Ovary (tissue), 9 donors: Measurements from ENCODE around the gene SLAIN2. TPM values are rescaled to one million over a fixed set of nuclear protein-coding genes. Genes with fewer than 3 reads are reported as not detected.

Experiments
- DNase-seq, 5 donors: peaks; one replicate each; pipeline ENCODE4 v3.0.0-alpha.2; 2019 to 2020
- H3K27ac ChIP-seq, 2 donors: fragments of 200-600 bp; one replicate each; pipeline versions ENCODE4 v1.5.1 to v1.8.0; 2019 to 2022
- H3K27me3 ChIP-seq: fragments of 200-600 bp; one replicate; pipeline ENCODE4 v1.8.0; 2022
- H3K36me3 ChIP-seq: fragments of 200-600 bp; sonication (generic); one replicate; pipeline ENCODE4 v1.5.1; 2019
- H3K4me1 ChIP-seq: one replicate; pipeline ENCODE4 v1.8.1; 2013; ENCODE audit warnings: mild to moderate bottlenecking, moderate library complexity; ENCODE audit not compliant: insufficient read depth
- H3K4me3 ChIP-seq: fragments of 200-600 bp; sonication (generic); one replicate; pipeline ENCODE4 v1.5.1; 2017
- H3K9me3 ChIP-seq, 2 donors: fragments of 200-600 bp in 1 of 2; sonication (generic) in 1 of 2; one replicate each; pipeline versions ENCODE4 v1.5.1 to v1.8.1; 2013 to 2019; ENCODE audit warnings: mild to moderate bottlenecking in 1 of 2, moderate library complexity in 1 of 2
- CTCF ChIP-seq, 3 donors: fragments of 450-650 bp in 2 of 3; fragments of 200-600 bp in 1 of 3; IDR thresholded peaks; one replicate each; pipeline versions ENCODE4 v1.5.1 to v1.8.0; 2016 to 2022; ENCODE audit warnings: antibody characterized with exemption in 3 of 3, mild to moderate bottlenecking in 1 of 3
- EP300 ChIP-seq: sonication (generic); formaldehyde crosslinking; IDR thresholded peaks from one replicate; pipeline ENCODE4 v1.6.1; 2017; ENCODE audit warnings: antibody characterized with exemption
- POLR2A ChIP-seq: fragments of 450-650 bp; IDR thresholded peaks from one replicate; pipeline ENCODE4 v1.6.1; 2017; ENCODE audit warnings: antibody characterized with exemption, mild to moderate bottlenecking, moderate library complexity
- WGBS, 3 donors: extraction: QIAGEN DNeasy Blood & Tissue Kit in 1 of 3; methylation state at CpG; one replicate each; pipeline versions ENCODE4 v1.1.5 to v1.1.7; 2013 to 2017; 5-methylcytosine and 5-hydroxymethylcytosine counted together
- intact Hi-C, 4 donors: fragments of 100-400 bp; cut with DNase I; formaldehyde crosslinking; loops; one replicate each; pipeline versions ENCODE4 v1.11.0 to v1.15.1; 2022 to 2023
- polyA plus RNA-seq, 2 donors: library from polyadenylated mRNA; stranded (reverse); fragments of 200-250 nt in 1 of 2; fragments of 350-450 nt in 1 of 2; fragmentation: Illumina TruSeq in 1 of 2; extraction: RNeasy Lipid Tissue Mini Kit (QIAGEN cat#74804) in 1 of 2; gene quantifications; one replicate each; pipeline ENCODE4 v1.2.3, GENCODE V29; 2013 to 2014
- total RNA-seq, 7 donors: library from RNA; depleted of rRNA in 2 of 7; stranded (reverse); fragments of >200 nt in 2 of 7; fragmentation: NEBNext Ultra II Directional in 3 of 7; extraction: Animal tissue kit (Norgen Biotek cat#: 25700) in 3 of 7; gene quantifications; one replicate each; pipeline versions ENCODE4 v1.1.0 to v1.2.4, GENCODE V29; 2016 to 2023
- donor health status: DM: no; HTN: no; CAD: no; lungs with moderate emphysema.
- donor health status: DM: no; HTN: no; CAD: no.
- donor health status: Bipolar disorder and iron deficiency.
- donor health status: DM: yes; HTN: yes; CAD: no.
- donor health status: DM: no; HTN: no; CAD: no.
- donor health status: DM: yes; HTN: yes; CAD: no.

Gene SLAIN2
- total and polyA plus RNA-seq, 9 donors = 38.2 to 133 (median 81.7) TPM

GRCh38 chr4:48297256-48297846 lies 44.0 kb upstream of the SLAIN2 start:
- DNase-seq = no peak
- whole genome bisulfite sequencing, 3 donors = 80 to 86% (median 86%) methylated on average over 2 of the region's 2 CpGs
- intact Hi-C loops = no loop called here

GRCh38 chr4:48299560-48299959 lies 41.8 kb upstream of the SLAIN2 start:
- intact Hi-C loops = no loop called here
- Histone ChIP-seq H3K27ac (no peak overlapping the region), H3K9me3 (no peaks in the 10 kb centered on the region), H3K4me3 (no peak overlapping the region), H3K4me1 (no peaks in the 10 kb centered on the region), H3K36me3 (no peaks in the 10 kb centered on the region), H3K27me3 (no peaks in the 10 kb centered on the region)
- TF ChIP-seq EP300 (no peak), POLR2A (no peak), CTCF (IDR thresholded peaks at IDR 0.05) (no peak)
- 81 to 90% (median 87%) methylated on average over 4 of the region's 4 CpGs for WGBS, 3 donors
- DNase-seq = no peak

More at GRCh38 chr4:48297256-48297846, 44.0 kb upstream of the SLAIN2 start:
- Histone ChIP-seq H3K27me3 (no peaks in the 10 kb centered on the region), H3K4me3 (no peak overlapping the region), H3K9me3 (no peaks in the 10 kb centered on the region), H3K36me3 (no peaks in the 10 kb centered on the region), H3K27ac (no peak overlapping the region), H3K4me1 (no peaks in the 10 kb centered on the region)
- TF ChIP-seq POLR2A (no peak), CTCF (IDR thresholded peaks at IDR 0.05) (no peak), EP300 (no peak)

GRCh38 chr4:48300004-48300403 lies 41.3 kb upstream of the SLAIN2 start:
- Histone ChIP-seq H3K36me3 (no peaks in the 10 kb centered on the region), H3K4me3 (no peak overlapping the region), H3K27ac (no peak overlapping the region), H3K9me3 (no peaks in the 10 kb centered on the region), H3K4me1 (no peaks in the 10 kb centered on the region), H3K27me3 (no peaks in the 10 kb centered on the region)
- WGBS, 3 donors = 57 to 77% (median 68%) methylated on average over 2 of the region's 2 CpGs
- DNase-seq = no peak
- intact Hi-C loops = no loop called here
- TF ChIP-seq POLR2A (no peak), CTCF (IDR thresholded peaks at IDR 0.05) (no peak), EP300 (no peak)

- TF ChIP-seq EP300 (no peak), POLR2A (no peak), CTCF (IDR thresholded peaks at IDR 0.05) (no peak)
- Histone ChIP-seq H3K27me3 (no peaks in the 10 kb centered on the region), H3K4me1 (no peaks in the 10 kb centered on the region), H3K36me3 (no peaks in the 10 kb centered on the region), H3K9me3 (no peaks in the 10 kb centered on the region), H3K27ac (no peak overlapping the region), H3K4me3 (no peak overlapping the region)
- 25 to 45% (median 26%) methylated on average over 3 of the region's 3 CpGs for WGBS, 3 donors
- intact Hi-C loops = no loop called here
- DNase-seq = no peak
These were observed 35.8 kb upstream of the SLAIN2 start for GRCh38 chr4:48305508-48305907.
